GM18526 (cell line): ENCODE measurements around the gene SOST.

ENCODE experiments used
- POLR2A ChIP-seq: IDR thresholded peaks from 3 replicates; pipeline ENCODE4 v1.6.1; 2011; ENCODE audit not compliant: insufficient read length; ENCODE audit errors: extremely low read depth

SOST gene

DNA sequence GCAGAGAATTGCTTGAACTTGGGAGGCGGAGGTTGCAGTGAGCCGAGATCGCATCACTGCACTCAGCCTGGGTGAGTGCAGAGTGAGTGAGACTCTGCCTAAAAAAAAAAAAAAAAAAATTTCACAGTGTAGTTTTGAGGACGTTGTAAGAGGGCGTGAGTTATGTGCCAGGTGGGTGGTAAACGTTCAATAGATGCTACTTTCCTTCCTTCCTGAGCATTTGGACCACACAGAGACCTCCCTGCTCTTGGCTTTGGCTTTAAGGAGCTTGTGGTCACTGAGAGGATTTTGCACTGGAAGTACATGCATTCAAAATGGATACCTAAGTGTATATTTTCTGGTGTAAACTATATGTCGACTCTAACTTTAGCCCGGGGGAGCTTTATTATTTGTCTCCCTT is 30.5 kb downstream of the SOST start:
- TF ChIP-seq POLR2A: no peak

DNA sequence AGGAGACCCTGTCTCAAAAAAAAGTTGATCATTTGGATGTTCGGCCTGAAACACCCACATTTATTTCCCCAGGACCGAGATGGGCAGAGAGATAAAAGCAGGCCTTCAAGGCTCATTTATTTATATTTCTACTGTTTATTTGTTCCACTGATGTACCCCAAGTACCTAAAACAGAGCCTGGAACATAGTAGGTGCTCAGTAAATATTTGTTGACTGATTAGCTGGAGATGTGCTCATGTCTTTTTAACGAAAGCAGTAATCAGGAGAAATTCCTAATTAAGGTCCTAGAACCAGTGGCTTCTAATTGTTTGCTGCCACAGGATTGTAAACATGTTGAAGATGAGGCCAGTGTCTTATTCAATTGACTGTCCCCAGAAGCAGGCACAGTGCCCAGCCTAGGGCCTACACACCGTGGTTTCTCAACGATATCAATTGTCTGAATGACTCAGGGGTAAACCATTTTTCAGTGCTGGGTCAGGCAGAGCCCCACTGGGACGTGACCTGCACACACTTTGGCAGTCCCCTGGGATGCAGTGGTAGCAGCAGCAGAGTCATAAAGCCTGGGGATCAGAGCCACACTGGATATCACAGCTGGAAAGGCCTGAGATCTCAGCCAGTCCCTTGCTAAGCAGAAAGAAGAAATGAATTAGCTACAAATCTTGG is 34.8 kb downstream of the SOST start:
- no peak for TF ChIP-seq POLR2A

DNA sequence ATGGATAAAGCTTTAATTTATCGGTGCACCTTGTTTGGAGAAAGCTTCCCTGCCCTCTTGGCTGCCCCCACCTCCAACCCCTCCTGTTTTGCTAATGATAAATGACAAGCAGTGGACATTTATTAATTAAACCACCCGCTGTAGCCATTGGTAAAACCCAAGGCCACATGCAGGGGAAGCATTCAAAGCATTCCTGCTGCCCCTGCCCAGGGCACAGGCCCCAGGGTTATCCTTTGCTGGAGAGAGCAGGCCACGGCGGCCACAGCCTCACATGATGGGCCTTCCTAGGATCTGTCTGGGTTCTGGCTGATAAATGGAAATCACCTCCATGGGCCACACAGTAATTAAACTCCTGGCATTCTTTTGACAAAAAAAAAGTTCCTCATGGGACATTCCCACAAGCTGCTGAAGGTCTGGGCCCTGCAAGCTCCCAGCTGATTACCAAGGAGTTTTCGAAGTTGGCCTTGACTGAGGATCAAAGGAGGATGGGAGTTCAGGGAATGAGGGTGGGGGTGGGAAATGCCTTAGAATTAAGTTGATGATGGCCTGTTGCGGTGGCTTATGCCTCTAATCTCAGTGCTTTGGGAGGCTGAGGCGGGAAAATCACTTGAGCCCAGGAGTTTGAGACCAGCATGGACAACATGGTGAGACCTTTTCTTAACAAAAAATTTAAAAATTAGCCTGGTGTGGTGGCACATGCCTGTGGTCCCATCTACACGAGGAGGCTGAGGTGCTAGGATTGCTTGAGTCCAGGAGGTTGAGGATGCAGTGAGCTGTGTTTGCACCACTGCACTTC is 35.5 kb downstream of the SOST start:
- TF ChIP-seq POLR2A: no peak

DNA sequence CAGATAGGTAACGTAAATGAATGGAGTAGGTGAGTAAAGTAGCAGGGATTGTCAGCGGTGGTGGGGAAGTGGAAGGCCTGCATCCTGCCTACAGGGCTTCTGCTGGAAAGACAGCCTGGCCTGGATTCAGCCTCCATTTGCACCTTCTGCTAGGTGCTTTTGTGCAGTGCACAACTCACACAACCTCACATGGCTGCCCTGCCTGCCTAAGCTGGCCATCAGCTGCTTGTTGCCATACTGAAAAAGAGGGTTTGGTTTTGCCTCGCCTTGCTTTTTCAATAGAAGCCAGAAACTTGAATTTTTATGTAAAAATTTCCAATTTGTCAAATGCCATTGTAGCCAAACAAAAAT is 36.3 kb downstream of the SOST start:
- TF ChIP-seq POLR2A: no peak

DNA sequence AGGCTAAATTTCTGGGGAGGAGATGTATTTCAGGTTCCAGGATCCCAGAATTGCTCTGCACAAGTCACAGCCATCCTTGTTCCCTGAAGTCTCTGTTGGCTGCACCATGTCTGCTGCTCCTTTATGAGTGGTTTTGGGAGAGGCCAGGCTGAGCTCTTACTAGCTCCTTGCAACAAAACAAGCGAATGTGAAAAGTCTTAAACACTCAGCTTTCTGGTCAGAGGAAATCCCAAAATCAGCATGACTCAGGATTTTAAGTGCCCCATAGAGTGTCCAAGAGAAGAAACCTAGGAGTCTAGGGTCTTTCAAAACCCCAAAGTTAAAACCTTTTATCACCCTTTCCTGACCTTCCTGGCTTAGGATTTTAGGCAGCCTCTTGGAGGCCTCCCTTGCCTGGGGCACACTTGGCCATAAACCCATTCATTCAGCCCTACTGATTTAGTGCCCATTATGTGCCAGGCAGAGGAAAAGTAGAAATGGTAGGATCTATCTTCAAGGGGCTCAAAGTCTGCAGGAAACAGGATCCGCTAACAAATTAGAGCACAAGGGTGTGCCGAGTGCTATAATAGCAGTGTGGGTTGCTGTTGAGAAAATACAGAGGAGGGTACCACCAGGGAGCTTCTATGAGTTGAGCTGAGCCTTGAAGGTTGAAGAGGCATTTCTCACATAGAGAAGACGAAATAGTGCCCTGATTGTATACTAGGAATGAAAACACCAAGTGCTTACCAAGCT is 36.9 kb downstream of the SOST start:
- TF ChIP-seq POLR2A: no peak

DNA sequence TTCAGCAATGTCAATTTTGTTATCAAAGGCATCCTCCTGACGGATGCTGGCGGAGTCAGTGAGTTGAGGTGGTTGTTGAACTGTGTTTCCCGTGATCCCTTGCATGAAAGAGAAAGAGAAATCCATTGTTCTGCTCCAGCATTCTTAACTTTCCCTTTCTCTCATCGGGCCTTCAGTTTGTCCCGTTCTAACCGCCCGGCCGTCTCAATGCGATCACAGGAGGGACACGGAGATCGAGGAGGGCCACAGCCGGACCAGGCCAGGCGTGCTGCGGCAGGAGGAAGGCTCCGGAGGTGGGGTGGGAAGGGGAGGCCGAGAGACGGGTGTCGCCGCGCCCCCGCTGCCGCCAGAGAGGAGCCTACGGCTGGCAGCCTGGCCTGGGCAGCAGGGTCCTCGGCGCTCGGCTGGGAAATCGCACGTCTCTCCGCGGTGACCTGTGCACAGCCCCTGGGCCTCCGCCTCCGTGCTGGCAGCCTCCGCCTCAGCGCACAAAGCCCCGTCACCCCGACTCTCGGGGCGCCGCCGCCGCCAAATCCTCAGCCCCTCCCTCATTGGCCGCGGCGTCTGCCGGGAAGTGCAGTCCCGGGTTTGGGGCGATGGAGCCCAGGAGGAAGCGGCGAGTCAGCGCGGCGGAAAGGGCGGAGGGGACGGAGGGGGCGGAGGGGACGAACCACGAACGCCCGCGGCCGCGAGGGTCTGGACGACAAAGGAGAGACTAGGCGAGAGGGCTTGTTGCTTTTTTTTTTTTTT is 38.1 kb downstream of the SOST start:
- peak; percentile 66 for TF ChIP-seq POLR2A

DNA sequence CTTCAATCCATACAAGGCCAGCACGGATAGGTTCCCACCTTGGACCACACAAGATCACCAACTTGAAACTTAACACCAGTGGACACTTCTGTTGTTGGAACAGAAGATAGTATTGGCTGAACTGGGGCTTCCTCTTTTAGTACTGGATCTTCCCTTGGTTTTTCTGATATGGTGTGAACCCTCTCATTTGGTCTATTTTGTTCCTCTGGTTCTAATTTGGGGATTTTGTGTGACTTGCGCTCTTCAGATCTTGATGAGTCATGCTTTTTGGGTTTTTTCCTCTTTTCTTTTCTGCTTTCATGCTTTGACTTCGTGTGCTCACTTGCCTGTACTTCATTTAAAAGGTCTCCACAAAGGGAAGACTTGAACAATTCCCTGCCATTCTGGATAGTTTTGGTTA is 39.0 kb downstream of the SOST start:
- TF ChIP-seq POLR2A: no peak

DNA sequence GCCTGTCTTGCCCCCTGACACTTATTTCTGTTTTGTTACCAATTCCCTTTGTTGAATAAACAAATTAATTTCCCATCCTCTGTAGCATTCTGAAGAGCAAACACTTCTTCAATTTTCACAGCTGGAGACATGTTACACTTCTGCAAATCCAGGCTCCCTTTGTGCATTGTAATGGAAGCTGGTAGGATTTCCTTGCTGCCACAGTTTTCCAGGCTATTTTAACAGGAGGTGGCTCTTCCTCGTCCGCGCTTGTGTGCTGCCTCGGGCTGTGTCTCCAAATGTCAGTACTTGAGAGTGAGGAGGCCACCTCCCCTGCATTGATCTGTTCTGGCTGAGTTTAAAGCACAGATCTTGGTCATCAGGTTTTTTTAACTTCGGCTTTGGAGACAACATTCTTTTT is 40.0 kb downstream of the SOST start:
- TF ChIP-seq POLR2A: no peak

DNA sequence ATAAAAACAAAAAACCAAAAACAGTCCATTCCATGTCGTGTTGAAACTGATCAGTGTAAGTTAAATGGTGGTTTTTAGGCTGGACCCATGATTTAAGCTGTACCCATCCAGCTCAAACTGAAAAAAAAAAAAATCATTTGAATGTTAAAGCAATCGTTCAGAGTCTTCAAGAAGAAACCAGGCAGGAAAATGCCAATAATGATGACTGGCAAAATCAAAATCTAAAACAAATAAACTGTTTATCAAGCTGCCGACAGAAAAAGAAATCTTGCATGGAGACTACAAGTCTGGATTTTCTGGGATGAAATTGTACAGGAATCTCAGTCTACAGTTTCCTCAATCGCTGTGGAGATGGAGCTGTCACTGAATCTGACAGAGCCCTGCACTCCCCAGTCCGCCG is 40.7 kb downstream of the SOST start:
- TF ChIP-seq POLR2A: no peak

DNA sequence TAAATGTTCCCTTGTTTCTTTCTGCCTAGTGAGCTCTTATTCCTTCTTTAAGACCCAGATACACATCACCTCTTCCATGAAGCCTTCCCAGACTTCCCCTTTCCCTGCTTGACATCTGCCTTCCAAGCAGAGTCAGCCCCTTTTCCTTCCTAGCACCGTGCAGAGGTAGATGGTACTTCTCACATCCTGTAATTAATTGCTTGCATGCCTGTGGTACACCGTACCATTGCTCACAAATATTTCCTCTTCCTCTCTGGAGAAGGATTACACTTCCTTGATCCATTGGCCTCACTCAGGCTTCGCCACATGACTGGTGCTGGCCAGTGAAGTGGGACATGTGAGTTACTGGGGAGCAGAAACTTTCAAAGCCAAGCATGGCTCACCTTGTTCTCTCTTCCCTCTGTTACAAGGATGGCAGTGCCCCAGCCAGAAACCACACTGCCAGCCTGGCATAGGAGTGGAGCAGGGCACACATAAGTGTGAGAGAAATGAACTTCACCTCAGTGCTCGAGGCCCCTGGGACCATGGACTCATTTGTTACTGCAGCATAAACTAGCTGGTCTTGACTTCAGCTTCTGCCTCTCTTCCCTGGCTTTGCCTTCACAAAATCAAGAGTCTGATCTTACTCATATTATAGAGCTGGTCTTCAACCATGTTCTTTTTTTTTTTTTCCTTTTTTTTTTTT is 44.0 kb downstream of the SOST start:
- TF ChIP-seq POLR2A: no peak

DNA sequence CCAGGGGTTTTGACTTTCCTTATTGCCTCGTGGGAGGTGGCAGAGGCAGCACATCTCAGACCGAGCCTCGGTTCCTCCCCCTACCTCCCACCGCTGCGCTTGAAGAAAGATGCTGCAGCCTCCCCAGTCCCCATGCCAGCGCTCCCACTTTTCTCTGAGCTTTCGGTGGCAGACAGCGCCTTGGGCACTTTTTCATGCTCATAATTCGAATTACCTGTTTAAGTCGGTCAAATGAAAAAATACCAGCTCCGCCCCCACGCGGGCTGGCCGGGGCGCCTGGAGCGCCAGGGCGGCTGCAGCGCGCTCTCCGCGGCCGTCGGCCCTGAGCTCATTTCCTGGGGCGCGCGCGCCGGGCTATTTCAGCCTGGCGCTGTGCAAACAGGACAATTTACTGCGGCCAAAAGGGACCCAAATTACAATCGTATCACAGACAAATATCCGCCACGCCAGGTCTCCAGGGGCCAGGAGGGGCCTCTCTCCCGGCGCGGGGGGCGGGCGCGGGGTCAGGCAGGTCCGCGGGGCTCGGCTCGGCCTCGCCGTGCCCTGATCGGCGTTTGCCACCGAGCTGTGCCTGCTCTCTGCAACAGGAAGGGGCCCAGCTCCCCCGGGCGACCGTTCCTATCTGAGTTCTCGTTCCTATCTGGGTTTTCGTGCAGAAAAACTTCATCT is 45.0 kb downstream of the SOST start:
- TF ChIP-seq POLR2A: no peak

DNA sequence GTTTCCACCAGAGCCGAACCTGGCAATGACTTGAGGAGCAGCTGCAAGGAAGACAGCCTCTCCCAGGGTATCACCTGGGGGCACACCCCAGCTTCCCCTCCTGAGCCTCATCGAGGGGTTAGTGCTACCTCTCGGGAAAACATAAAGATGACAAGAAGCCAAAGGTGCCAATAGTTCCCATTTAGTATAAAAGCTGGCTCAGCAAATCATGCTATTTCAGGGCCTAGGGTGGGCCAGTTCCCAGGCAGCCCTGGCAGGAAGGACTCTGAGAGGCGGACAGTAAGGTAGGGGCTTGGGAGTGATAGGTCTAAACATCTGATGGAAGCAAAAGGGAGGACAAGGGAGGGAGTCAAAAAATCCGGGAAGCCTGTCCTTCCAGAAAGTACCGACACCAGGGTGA is 46.2 kb downstream of the SOST start:
- TF ChIP-seq POLR2A: no peak

DNA sequence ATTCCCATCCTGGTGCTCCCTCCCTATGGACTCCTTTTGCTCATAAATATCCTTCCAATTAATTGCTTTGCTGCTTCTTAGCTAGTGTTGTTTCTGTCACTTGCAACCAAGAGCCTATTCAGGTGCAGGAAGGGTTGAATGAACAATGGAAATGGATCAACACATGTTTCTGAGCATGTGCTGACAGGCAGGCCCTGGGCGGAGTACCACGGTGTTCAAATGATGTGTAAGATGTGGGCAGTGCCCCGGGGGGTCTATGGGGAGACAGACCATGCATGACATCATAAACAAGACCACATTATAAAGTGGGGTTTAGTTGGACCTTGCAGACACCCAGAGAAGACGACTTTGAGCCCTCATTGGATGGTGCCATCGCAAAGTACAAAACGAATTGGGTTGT is 48.5 kb downstream of the SOST start:
- TF ChIP-seq POLR2A: no peak

DNA sequence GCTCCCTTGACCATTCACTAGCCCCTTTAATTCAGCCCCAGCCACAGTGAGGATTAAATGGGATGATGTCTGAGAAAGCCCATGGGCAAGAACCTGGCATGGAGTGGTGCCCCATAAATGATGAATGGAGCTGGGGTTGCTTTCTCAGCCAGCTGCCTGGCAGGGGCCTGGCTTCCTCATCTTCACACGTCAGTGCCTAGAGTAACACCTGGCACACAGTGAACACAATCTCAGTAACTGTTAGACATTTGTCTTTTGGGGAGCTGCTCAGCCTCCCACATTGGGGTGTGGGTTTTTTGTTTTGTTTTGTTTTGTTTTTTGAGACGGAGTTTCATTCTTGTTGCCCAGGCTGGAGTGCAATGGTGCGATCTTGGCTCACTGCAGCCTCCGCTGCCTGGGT is 49.4 kb downstream of the SOST start:
- no peak for TF ChIP-seq POLR2A

DNA sequence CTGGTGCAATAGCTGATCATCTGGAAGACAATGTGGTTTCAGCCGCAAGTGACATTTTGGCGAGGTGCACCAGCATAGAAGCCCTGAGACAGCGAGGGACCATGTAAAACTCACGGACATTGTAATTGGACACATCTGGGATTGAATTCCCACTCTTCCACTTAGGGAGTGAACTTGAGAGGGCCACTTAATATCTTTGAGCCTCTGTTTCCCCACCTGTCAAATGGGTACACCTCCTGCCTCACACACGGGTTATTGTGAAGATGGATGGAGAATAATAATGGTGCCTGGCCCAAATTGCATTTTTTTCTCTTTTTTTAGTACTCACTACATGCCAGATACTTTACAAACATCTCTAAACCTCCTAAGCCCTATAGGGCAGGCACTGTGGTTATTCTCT is 51.4 kb downstream of the SOST start:
- TF ChIP-seq POLR2A: no peak

DNA sequence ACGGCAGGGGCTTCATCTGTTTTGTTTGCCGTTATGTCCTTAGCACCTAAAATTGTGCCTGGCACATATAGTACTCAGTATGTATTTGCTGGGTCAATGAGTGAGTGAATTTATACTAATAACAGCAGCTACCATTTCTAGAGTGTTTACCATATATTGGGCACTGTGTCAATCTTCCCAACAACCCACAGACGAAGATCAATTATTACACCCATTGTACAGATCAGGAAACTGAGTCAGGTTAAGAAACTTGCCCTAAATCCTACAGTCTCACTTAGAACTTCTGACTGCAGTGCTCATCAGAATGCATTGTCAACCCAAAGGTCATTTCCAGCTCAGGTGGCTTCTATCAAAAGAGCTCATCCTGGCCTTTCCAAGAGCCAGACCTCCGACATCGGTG is 52.4 kb downstream of the SOST start:
- no peak for TF ChIP-seq POLR2A
